ENCODE data around the gene MARCHF9.

MARCHF9 gene

DNA sequence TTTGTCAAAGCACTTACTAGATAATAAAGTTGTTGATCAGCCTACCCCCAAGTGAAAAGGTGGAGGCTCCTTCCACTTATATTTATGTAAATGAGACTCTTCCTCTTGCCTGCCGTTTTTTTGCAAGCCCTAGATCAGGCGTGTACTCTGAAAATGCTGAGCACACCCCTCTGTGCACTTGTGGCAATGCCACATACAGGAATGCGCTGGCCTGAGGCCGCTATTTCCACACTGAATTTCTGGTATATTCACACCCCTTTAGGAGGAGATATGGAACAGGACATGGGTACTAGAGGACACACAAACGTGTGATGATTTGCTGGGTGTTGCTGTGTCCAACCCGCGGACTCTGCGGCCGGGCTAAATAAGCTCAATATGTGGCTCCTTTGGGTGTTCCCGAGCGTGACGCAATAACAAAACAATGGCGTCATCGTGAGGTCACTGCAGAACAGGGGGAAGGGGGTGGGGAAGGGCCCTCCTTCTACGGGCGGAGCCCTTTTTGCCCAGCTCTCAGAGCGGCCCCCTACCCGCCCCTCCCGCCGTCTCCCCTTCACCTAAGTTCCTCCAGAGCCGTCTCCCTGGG lies 10.6 kb upstream of the MARCHF9 start:
- peak; percentile 91 to 94 (median 94) for DNase-seq
- POLR2A ChIA-PET: interaction anchor here (1.0 kb wide), 1 partner anchor 15 kb away, joined by 3 read pairs; no protein-coding TSS in a partner anchor
- H3K27ac ChIP-seq (ENCODE audit: insufficient read depth in 1 of 2, low read depth in 1 of 2, low read length in 2 of 2, poor library complexity in 1 of 2, severe bottlenecking in 2 of 2): peak overlapping the region; percentile 95 to 98
- peaks cover 18 to 54% (median 48%) of the 10 kb centered on the region in 4 experiments for H3K4me1 ChIP-seq (ENCODE audit: control extremely low read depth in 1 of 4, control insufficient read depth in 4 of 4, insufficient read depth in 4 of 4, low read length in 3 of 4)
- peaks cover 0 to 36% (median 24%) of the 10 kb centered on the region in 4 experiments for H3K36me3 ChIP-seq (ENCODE audit: control insufficient read depth in 4 of 4, insufficient read depth in 4 of 4, low read length in 3 of 4)
- H3K9me3 ChIP-seq (ENCODE audit: control extremely low read depth in 1 of 5, control insufficient read depth in 4 of 5, insufficient read depth in 2 of 5, low read depth in 1 of 5, low read length in 4 of 5): no peaks in the 10 kb centered on the region
- 5% methylated on average over 19 of the region's 21 CpGs for WGBS (ENCODE audit: insufficient coverage)
- H3K27me3 ChIP-seq (replicated peaks in 2 of 5; ENCODE audit: control insufficient read depth in 4 of 5, insufficient read depth in 5 of 5, low read length in 4 of 5): no peaks in the 10 kb centered on the region
- CTCF ChIA-PET: interaction anchor here (0.9 to 2.9 kb wide), 8 partner anchors 9 to 39 kb away, joined by 3 to 11 read pairs (median 4); partner anchors contain the start of gene TSFM
- peak overlapping the region; percentile 79 to 99 (median 86) for H3K4me3 ChIP-seq (ENCODE audit: control insufficient read depth in 1 of 7, extremely low read depth in 1 of 7, insufficient read depth in 4 of 7, low read depth in 2 of 7, low read length in 6 of 7)

DNA sequence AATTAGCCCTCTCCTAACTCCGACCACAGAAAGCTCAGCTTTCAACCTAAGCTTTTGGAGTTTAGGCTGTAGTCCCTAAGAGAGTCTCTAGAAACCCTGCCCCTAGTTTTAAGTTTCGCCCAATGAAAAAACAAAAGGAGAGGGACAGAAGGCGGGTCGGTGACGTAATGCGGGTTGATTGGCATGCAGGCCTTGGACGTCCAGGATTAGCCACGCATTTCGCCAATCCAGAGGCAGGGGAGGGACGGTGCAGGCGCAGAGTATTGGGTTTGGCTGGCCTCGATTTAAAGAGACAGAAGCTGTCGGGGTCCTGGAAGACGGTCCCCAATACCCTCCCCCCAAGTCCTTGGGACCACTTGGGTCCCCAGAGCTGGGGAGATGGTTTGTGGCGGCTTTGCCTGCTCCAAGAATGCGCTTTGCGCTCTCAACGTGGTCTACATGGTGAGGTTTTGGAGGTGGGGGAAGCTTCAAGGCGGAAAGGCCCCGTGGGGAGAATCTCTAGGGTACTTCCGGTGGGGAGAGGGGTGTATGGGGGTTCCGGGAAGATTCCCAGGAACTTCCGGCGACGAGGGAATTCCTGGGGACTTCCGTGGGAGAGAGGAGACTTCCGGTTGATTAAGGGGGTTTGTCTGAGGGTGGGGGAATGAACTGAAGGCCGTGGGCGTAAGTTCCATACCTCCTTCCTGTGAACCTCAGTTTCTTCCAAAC lies 10.0 kb upstream of the MARCHF9 start, which contains the start of gene TSPAN31:
Gene TSPAN31 (plus strand): TSS at position 263 of the 708 bp plus-strand sequence. CDS start 116 bp downstream, at position 379.
- Histone ChIP-seq H3K27ac (ENCODE audit: insufficient read depth in 1 of 2, low read depth in 1 of 2, low read length in 2 of 2, poor library complexity in 1 of 2, severe bottlenecking in 2 of 2) (peak within 1 kb of the TSS; percentile 95 to 98), H3K4me1 (ENCODE audit: control extremely low read depth in 1 of 4, control insufficient read depth in 4 of 4, insufficient read depth in 4 of 4, low read length in 3 of 4) (peaks cover 18 to 48% (median 42%) of the 10 kb centered on the region in 4 experiments), H3K9me3 (ENCODE audit: control extremely low read depth in 1 of 5, control insufficient read depth in 4 of 5, insufficient read depth in 2 of 5, low read depth in 1 of 5, low read length in 4 of 5) (no peaks in the 10 kb centered on the region), H3K27me3 (replicated peaks in 2 of 5; ENCODE audit: control insufficient read depth in 4 of 5, insufficient read depth in 5 of 5, low read length in 4 of 5) (no peaks in the 10 kb centered on the region), H3K4me3 (ENCODE audit: control insufficient read depth in 1 of 7, extremely low read depth in 1 of 7, insufficient read depth in 4 of 7, low read depth in 2 of 7, low read length in 6 of 7) (peak within 1 kb of the TSS; percentile 79 to 99 (median 86)), H3K36me3 (ENCODE audit: control insufficient read depth in 4 of 4, insufficient read depth in 4 of 4, low read length in 3 of 4) (peaks cover 0 to 34% (median 27%) of the 10 kb centered on the region in 4 experiments)
- DNase-seq: peak; percentile 99
- WGBS (ENCODE audit: insufficient coverage): under 1% methylated on average over 19 of the region's 29 CpGs
- CTCF ChIA-PET: interaction anchor here (0.9 to 2.9 kb wide), 8 partner anchors 9 to 38 kb away, joined by 3 to 11 read pairs (median 4); partner anchors contain the start of gene TSFM
- POLR2A ChIA-PET: interaction anchor here (1.0 kb wide), 1 partner anchor 14 kb away, joined by 3 read pairs; no protein-coding TSS in a partner anchor

DNA sequence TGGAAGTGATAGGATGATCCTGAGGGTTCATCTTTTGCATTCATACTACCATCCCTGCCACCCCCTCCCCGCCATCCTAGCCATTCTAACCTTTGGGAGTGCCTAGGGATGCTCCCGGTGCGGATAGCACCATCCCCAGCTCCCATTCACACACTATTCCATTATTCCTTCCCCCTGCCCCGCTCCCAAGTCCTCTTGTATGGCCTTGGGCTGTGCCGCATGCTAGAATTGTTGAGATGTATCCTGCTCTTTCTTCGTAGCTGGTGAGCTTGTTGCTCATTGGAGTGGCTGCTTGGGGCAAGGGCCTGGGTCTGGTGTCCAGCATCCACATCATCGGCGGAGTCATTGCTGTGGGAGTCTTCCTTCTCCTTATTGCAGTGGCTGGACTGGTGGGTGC lies 9.4 kb upstream of the MARCHF9 start:
- Histone ChIP-seq H3K27ac (ENCODE audit: insufficient read depth in 1 of 2, low read depth in 1 of 2, low read length in 2 of 2, poor library complexity in 1 of 2, severe bottlenecking in 2 of 2) (peak overlapping the region; percentile 95 to 98), H3K9me3 (ENCODE audit: control extremely low read depth in 1 of 5, control insufficient read depth in 4 of 5, insufficient read depth in 2 of 5, low read depth in 1 of 5, low read length in 4 of 5) (no peaks in the 10 kb centered on the region), H3K27me3 (replicated peaks in 2 of 5; ENCODE audit: control insufficient read depth in 4 of 5, insufficient read depth in 5 of 5, low read length in 4 of 5) (no peaks in the 10 kb centered on the region), H3K4me3 (ENCODE audit: control insufficient read depth in 1 of 7, extremely low read depth in 1 of 7, insufficient read depth in 4 of 7, low read depth in 2 of 7, low read length in 6 of 7) (peak overlapping the region; percentile 79 to 99 (median 86)), H3K4me1 (ENCODE audit: control extremely low read depth in 1 of 4, control insufficient read depth in 4 of 4, insufficient read depth in 4 of 4, low read length in 3 of 4) (peaks cover 14 to 45% (median 38%) of the 10 kb centered on the region in 4 experiments), H3K36me3 (ENCODE audit: control insufficient read depth in 4 of 4, insufficient read depth in 4 of 4, low read length in 3 of 4) (peaks cover 2 to 38% (median 30%) of the 10 kb centered on the region in 4 experiments)
- no peak for DNase-seq
- ChIA-PET CTCF (interaction anchor here (0.7 to 2.9 kb wide), 7 partner anchors 9 to 37 kb away, joined by 3 to 11 read pairs (median 4); partner anchors contain the start of gene TSFM), POLR2A (no interaction called here)
- 71% methylated on average over 7 of the region's 8 CpGs for WGBS (ENCODE audit: insufficient coverage)

- Histone ChIP-seq H3K9me3 (ENCODE audit: control extremely low read depth in 1 of 5, control insufficient read depth in 4 of 5, insufficient read depth in 2 of 5, low read depth in 1 of 5, low read length in 4 of 5) (no peaks in the 10 kb centered on the region), H3K4me1 (ENCODE audit: control extremely low read depth in 1 of 4, control insufficient read depth in 4 of 4, insufficient read depth in 4 of 4, low read length in 3 of 4) (peaks cover 14 to 45% (median 37%) of the 10 kb centered on the region in 4 experiments), H3K4me3 (ENCODE audit: control insufficient read depth in 1 of 7, extremely low read depth in 1 of 7, insufficient read depth in 4 of 7, low read depth in 2 of 7, low read length in 6 of 7) (peak overlapping the region in 3 of 7 experiments; percentile 79 to 99 (median 89)), H3K27me3 (replicated peaks in 2 of 5; ENCODE audit: control insufficient read depth in 4 of 5, insufficient read depth in 5 of 5, low read length in 4 of 5) (no peaks in the 10 kb centered on the region), H3K36me3 (ENCODE audit: control insufficient read depth in 4 of 4, insufficient read depth in 4 of 4, low read length in 3 of 4) (peaks cover 2 to 44% (median 33%) of the 10 kb centered on the region in 4 experiments), H3K27ac (ENCODE audit: insufficient read depth in 1 of 2, low read depth in 1 of 2, low read length in 2 of 2, poor library complexity in 1 of 2, severe bottlenecking in 2 of 2) (peak overlapping the region in 1 of 2 experiments; percentile 98)
- 87% methylated on average over 3 of the region's 3 CpGs for WGBS (ENCODE audit: insufficient coverage)
- ChIA-PET POLR2A (no interaction called here), CTCF (interaction anchor here (0.7 to 2.1 kb wide), 2 partner anchors 10 kb away, joined by 3 to 9 read pairs; no protein-coding TSS in a partner anchor)
- no peak for DNase-seq
Observed at GRCh38 chr12:57746025-57746424, 8.9 kb upstream of the MARCHF9 start.

GRCh38 chr12:57749061-57749460 lies 5.8 kb upstream of the MARCHF9 start:
- no peak for DNase-seq
- Histone ChIP-seq H3K27me3 (replicated peaks in 2 of 5; ENCODE audit: control insufficient read depth in 4 of 5, insufficient read depth in 5 of 5, low read length in 4 of 5) (no peaks in the 10 kb centered on the region), H3K27ac (ENCODE audit: insufficient read depth in 1 of 2, low read depth in 1 of 2, low read length in 2 of 2, poor library complexity in 1 of 2, severe bottlenecking in 2 of 2) (no peak overlapping the region), H3K4me1 (ENCODE audit: control extremely low read depth in 1 of 4, control insufficient read depth in 4 of 4, insufficient read depth in 4 of 4, low read length in 3 of 4) (peaks cover 12 to 46% (median 39%) of the 10 kb centered on the region in 4 experiments), H3K36me3 (ENCODE audit: control insufficient read depth in 4 of 4, insufficient read depth in 4 of 4, low read length in 3 of 4) (peaks cover 2 to 48% (median 33%) of the 10 kb centered on the region in 4 experiments), H3K4me3 (ENCODE audit: control insufficient read depth in 1 of 7, extremely low read depth in 1 of 7, insufficient read depth in 4 of 7, low read depth in 2 of 7, low read length in 6 of 7) (no peak overlapping the region), H3K9me3 (ENCODE audit: control extremely low read depth in 1 of 5, control insufficient read depth in 4 of 5, insufficient read depth in 2 of 5, low read depth in 1 of 5, low read length in 4 of 5) (no peaks in the 10 kb centered on the region)
- 94% methylated on average over 5 of the region's 5 CpGs for WGBS (ENCODE audit: insufficient coverage)
- ChIA-PET POLR2A (no interaction called here), CTCF (interaction anchor here (1.1 kb wide), 1 partner anchor 34 kb away, joined by 3 read pairs; the partner anchor contains the start of gene TSFM)

DNA sequence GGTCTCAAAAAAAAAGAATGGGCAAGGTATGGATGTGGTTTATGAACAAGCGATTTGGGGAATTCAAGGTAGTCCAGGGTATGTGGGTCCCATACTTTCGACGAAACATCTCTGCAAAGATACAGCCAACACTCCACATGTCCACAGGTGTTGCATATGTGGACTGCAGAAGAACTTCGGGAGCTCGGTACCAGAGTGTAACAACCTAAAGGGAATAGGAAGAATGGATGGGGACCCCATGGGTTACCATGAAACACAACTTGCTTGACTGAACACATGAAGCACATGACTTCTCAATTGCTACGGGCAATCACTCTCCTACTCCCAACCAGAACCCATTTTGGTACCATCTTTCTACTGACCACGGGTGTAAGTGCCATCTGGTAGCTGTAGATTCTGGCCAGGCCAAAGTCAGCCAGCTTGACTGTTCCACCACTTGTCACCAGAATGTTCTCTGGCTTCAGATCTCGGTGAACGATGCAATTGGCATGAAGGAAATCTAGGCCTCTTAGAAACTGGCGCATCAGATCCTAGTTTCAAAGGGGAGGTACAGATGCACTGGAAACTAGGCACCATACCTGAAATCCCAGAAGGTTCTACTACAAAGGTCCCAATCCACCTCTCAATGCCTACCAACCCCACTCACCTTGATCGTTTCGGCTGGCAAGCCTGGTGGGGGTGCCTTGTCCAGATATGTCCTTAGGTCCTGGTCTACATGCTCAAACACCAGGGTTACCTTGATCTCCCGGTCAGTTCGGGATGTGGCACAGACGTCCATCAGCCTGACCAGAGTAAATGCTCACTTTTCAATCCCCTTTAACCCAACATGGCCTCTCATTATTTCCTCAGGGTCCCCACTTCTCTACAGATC lies 4.1 kb upstream of the MARCHF9 start:
- CTCF ChIA-PET: interaction anchor here (0.6 to 1.7 kb wide), 3 partner anchors 9 to 126 kb away, joined by 3 to 6 read pairs (median 3); no protein-coding TSS in a partner anchor
- Histone ChIP-seq H3K36me3 (ENCODE audit: control insufficient read depth in 4 of 4, insufficient read depth in 4 of 4, low read length in 3 of 4) (peaks cover 2 to 48% (median 33%) of the 10 kb centered on the region in 4 experiments), H3K27ac (ENCODE audit: insufficient read depth in 1 of 2, low read depth in 1 of 2, low read length in 2 of 2, poor library complexity in 1 of 2, severe bottlenecking in 2 of 2) (peak overlapping the region; percentile 72 to 92), H3K9me3 (ENCODE audit: control extremely low read depth in 1 of 5, control insufficient read depth in 4 of 5, insufficient read depth in 2 of 5, low read depth in 1 of 5, low read length in 4 of 5) (no peaks in the 10 kb centered on the region), H3K4me3 (ENCODE audit: control insufficient read depth in 1 of 7, extremely low read depth in 1 of 7, insufficient read depth in 4 of 7, low read depth in 2 of 7, low read length in 6 of 7) (peak overlapping the region in 5 of 7 experiments; percentile 74 to 92 (median 86)), H3K27me3 (replicated peaks in 2 of 5; ENCODE audit: control insufficient read depth in 4 of 5, insufficient read depth in 5 of 5, low read length in 4 of 5) (peaks cover 0 to under 1% (median 0%) of the 10 kb centered on the region in 5 experiments), H3K4me1 (ENCODE audit: control extremely low read depth in 1 of 4, control insufficient read depth in 4 of 4, insufficient read depth in 4 of 4, low read length in 3 of 4) (peaks cover 14 to 43% (median 38%) of the 10 kb centered on the region in 4 experiments)
- 95% methylated on average over 11 of the region's 15 CpGs for WGBS (ENCODE audit: insufficient coverage)
- DNase-seq: no peak
- POLR2A ChIA-PET: no interaction called here

Measured in common myeloid progenitor, CD34-positive (primary cell).